MM.1S (cell line): Measurements from ENCODE around the gene RBBP5.

Experiments used
- DNase-seq: peaks from one replicate; pipeline ENCODE4 v3.0.0-alpha.2; 2015
- H2AFZ ChIP-seq: fragments of 300-600 bp; sonication (generic); 2 replicates; pipeline ENCODE4 v1.6.0; 2016; ENCODE audit warnings: antibody characterized with exemption, low read length
- H3F3A ChIP-seq: fragments of 300-600 bp; sonication (generic); 2 replicates; pipeline ENCODE4 v1.6.1; 2016; ENCODE audit warnings: mild to moderate bottlenecking, antibody characterized with exemption, low read length, moderate library complexity, mixed read lengths; ENCODE audit not compliant: insufficient read depth
- H3K27ac ChIP-seq: fragments of 300-600 bp; sonication (generic); 2 replicates; pipeline ENCODE4 v1.5.1; 2016; ENCODE audit warnings: mild to moderate bottlenecking, low read length
- H3K27me3 ChIP-seq: fragments of 300-600 bp; sonication (generic); replicated peaks from 2 replicates; pipeline ENCODE4 v1.6.0; 2016; ENCODE audit warnings: low read length; ENCODE audit not compliant: insufficient read depth
- H3K36me3 ChIP-seq: fragments of 300-600 bp; sonication (generic); replicated peaks from 2 replicates; pipeline ENCODE4 v1.6.1; 2016; ENCODE audit warnings: mild to moderate bottlenecking, low read length, mixed read lengths; ENCODE audit not compliant: insufficient read depth
- H3K4me1 ChIP-seq: fragments of 300-600 bp; sonication (generic); 2 replicates; pipeline ENCODE4 v1.6.1; 2016; ENCODE audit warnings: low read length, mixed read lengths
- H3K4me2 ChIP-seq: fragments of 300-600 bp; sonication (generic); 2 replicates; pipeline ENCODE4 v1.6.0; 2016; ENCODE audit warnings: low read depth, low read length
- H3K4me3 ChIP-seq: fragments of 300-600 bp; sonication (generic); 2 replicates; pipeline ENCODE4 v1.5.1; 2016; ENCODE audit warnings: low read length, mixed read lengths
- H3K79me2 ChIP-seq: fragments of 300-600 bp; sonication (generic); 2 replicates; pipeline ENCODE4 v1.6.1; 2016; ENCODE audit warnings: mixed run types, low read length, mixed read lengths
- H3K9ac ChIP-seq: fragments of 300-600 bp; sonication (generic); 2 replicates; pipeline ENCODE4 v1.6.1; 2016; ENCODE audit warnings: low read length, mixed read lengths
- H3K9me2 ChIP-seq: fragments of 300-600 bp; sonication (generic); replicated peaks from 2 replicates; pipeline ENCODE4 v1.6.1; 2016; ENCODE audit warnings: mild to moderate bottlenecking, low read length, mixed read lengths; ENCODE audit not compliant: insufficient read depth
- H3K9me3 ChIP-seq: fragments of 300-600 bp; sonication (generic); replicated peaks from 2 replicates; pipeline ENCODE4 v1.6.1; 2016; ENCODE audit warnings: mild to moderate bottlenecking, low read length, mixed read lengths; ENCODE audit not compliant: insufficient read depth
- H4K20me1 ChIP-seq: fragments of 300-600 bp; sonication (generic); 2 replicates; pipeline ENCODE4 v1.6.1; 2016; ENCODE audit warnings: mild to moderate bottlenecking, low read length, moderate library complexity, mixed read lengths; ENCODE audit not compliant: insufficient read depth
- EZH2 ChIP-seq: fragments of 300-600 bp; sonication (generic); optimal IDR thresholded peaks from 2 replicates; pipeline ENCODE3; 2017; ENCODE audit warnings: low read depth, mild to moderate bottlenecking, antibody characterized with exemption, low read length, mixed read lengths
- EZH2phosphoT487 ChIP-seq: fragments of 300-600 bp; sonication (generic); IDR thresholded peaks from 2 replicates; pipeline ENCODE4 v1.6.1; 2018; ENCODE audit warnings: antibody characterized with exemption, low read length
- TF ChIP-seq, protein P1 (sequence below): fragments of 300-600 bp; sonication (generic); IDR thresholded peaks from 2 replicates; pipeline ENCODE4 v1.5.1; 2016; ENCODE audit warnings: antibody characterized with exemption, low read length, mixed read lengths

The RBBP5 gene

GRCh38 chr1:205065666-205066065, 56.1 kb downstream of the RBBP5 start:
- Histone ChIP-seq H2AFZ (no peak overlapping the region), H3K27ac (no peak overlapping the region), H4K20me1 (no peaks in the 10 kb centered on the region), H3K4me2 (no peak overlapping the region), H3K4me3 (no peak overlapping the region), H3K9me3 (no peaks in the 10 kb centered on the region), H3F3A (no peaks in the 10 kb centered on the region), H3K36me3 (no peaks in the 10 kb centered on the region), H3K4me1 (no peaks in the 10 kb centered on the region), H3K9ac (no peak overlapping the region), H3K27me3 (peaks cover 4% of the 10 kb centered on the region; the same call in 1 of the 2 replicates), H3K9me2 (no peaks in the 10 kb centered on the region), H3K79me2 (no peaks in the 10 kb centered on the region)
- TF ChIP-seq, protein P1, sequence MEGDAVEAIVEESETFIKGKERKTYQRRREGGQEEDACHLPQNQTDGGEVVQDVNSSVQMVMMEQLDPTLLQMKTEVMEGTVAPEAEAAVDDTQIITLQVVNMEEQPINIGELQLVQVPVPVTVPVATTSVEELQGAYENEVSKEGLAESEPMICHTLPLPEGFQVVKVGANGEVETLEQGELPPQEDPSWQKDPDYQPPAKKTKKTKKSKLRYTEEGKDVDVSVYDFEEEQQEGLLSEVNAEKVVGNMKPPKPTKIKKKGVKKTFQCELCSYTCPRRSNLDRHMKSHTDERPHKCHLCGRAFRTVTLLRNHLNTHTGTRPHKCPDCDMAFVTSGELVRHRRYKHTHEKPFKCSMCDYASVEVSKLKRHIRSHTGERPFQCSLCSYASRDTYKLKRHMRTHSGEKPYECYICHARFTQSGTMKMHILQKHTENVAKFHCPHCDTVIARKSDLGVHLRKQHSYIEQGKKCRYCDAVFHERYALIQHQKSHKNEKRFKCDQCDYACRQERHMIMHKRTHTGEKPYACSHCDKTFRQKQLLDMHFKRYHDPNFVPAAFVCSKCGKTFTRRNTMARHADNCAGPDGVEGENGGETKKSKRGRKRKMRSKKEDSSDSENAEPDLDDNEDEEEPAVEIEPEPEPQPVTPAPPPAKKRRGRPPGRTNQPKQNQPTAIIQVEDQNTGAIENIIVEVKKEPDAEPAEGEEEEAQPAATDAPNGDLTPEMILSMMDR = no peak
- TF ChIP-seq EZH2phosphoT487 = no peak
- TF ChIP-seq EZH2 = no peak
- no peak for DNase-seq

- Histone ChIP-seq H3K4me2 (no peak overlapping the region), H3K79me2 (no peaks in the 10 kb centered on the region), H3K36me3 (no peaks in the 10 kb centered on the region), H2AFZ (no peak overlapping the region), H3K9ac (no peak overlapping the region), H4K20me1 (no peaks in the 10 kb centered on the region), H3K9me3 (no peaks in the 10 kb centered on the region), H3K4me3 (no peak overlapping the region), H3K4me1 (no peaks in the 10 kb centered on the region), H3K9me2 (no peaks in the 10 kb centered on the region), H3K27ac (no peak overlapping the region), H3K27me3 (peaks cover 4% of the 10 kb centered on the region; the same call in 1 of the 2 replicates), H3F3A (no peaks in the 10 kb centered on the region)
- TF ChIP-seq EZH2 = no peak
- TF ChIP-seq, protein P1 = no peak
- TF ChIP-seq EZH2phosphoT487 = no peak
- no peak for DNase-seq
These were observed 56.9 kb downstream of the RBBP5 start for GRCh38 chr1:205064741-205065316.

GRCh38 chr1:205064301-205064700, 57.5 kb downstream of the RBBP5 start:
- H3K4me3 ChIP-seq = no peak overlapping the region
- H3K36me3 ChIP-seq = no peaks in the 10 kb centered on the region
- no peaks in the 10 kb centered on the region for H3K9me2 ChIP-seq
- TF ChIP-seq EZH2 (no peak), EZH2phosphoT487 (no peak)
- TF ChIP-seq, protein P1 = no peak
- H3K4me2 ChIP-seq = no peak overlapping the region
- H3K79me2 ChIP-seq = no peaks in the 10 kb centered on the region
- H3K27ac ChIP-seq = no peak overlapping the region
- H2AFZ ChIP-seq = no peak overlapping the region
- H3K4me1 ChIP-seq = no peaks in the 10 kb centered on the region
- H3K9me3 ChIP-seq = no peaks in the 10 kb centered on the region
- H4K20me1 ChIP-seq = no peaks in the 10 kb centered on the region
- no peak overlapping the region for H3K9ac ChIP-seq
- DNase-seq = no peak
- H3F3A ChIP-seq = no peaks in the 10 kb centered on the region
- peaks cover 4% of the 10 kb centered on the region; the same call in 1 of the 2 replicates for H3K27me3 ChIP-seq
